Adipose tissue (tissue), 3 donors: ENCODE measurements around the gene CMTR2. TPM values are rescaled to one million over a fixed set of nuclear protein-coding genes. Genes with fewer than 3 reads are reported as not detected.

ENCODE experiments used
- H3K27ac ChIP-seq: one replicate; pipeline ENCODE4 v1.5.1; 2013; ENCODE audit warnings: low read depth, low read length
- WGBS, 3 donors: extraction: QIAGEN DNeasy Blood & Tissue Kit; methylation state at CpG; one replicate each; pipeline ENCODE4 v1.1.7; 2013; 5-methylcytosine and 5-hydroxymethylcytosine counted together
- polyA plus RNA-seq, 3 donors: library from polyadenylated mRNA; stranded (reverse); fragments of 200-250 nt; gene quantifications; one replicate each; pipeline ENCODE4 v1.2.3, GENCODE V29; 2013
- donor health status: healthy with polysubstance abuse.
- donor health status: Bipolar disorder and iron deficiency.
- donor health status: healthy.

CMTR2 gene
- polyA plus RNA-seq, 3 donors, result 3.4 to 6.2 (median 4.8) TPM

GRCh38 chr16:71244521-71244920, 44.7 kb downstream of the CMTR2 start:
- WGBS, 3 donors, result 74 to 94% (median 87%) methylated on average over 1 of the region's 1 CpG
- H3K27ac ChIP-seq, result no peak overlapping the region

GRCh38 chr16:71242601-71243000, 46.6 kb downstream of the CMTR2 start:
- 28 to 55% (median 46%) methylated on average over 3 of the region's 3 CpGs for WGBS, 3 donors
- H3K27ac ChIP-seq, result no peak overlapping the region

- 68 to 79% (median 77%) methylated on average over 4 of the region's 4 CpGs for WGBS, 3 donors
- no peak overlapping the region for H3K27ac ChIP-seq
These were observed 47.2 kb downstream of the CMTR2 start for GRCh38 chr16:71242036-71242435.

Other genes with a start within 250 kb of the CMTR2 start
- gene HYDIN, start 58.7 kb downstream of the CMTR2 start, polyA plus RNA-seq, result under 1 TPM; 0.07 to 0.70 (median 0.67) TPM
- 100 to 1,000 TPM in 1 of 3 donors, 10 to 100 TPM in 1, 1 to 10 TPM in 1; 5.0 to 185 (median 40.5) TPM for gene CALB2, start 69.3 kb upstream of the CMTR2 start, polyA plus RNA-seq
- not detected for gene TLE7, start 152.7 kb upstream of the CMTR2 start, polyA plus RNA-seq
- gene ZNF23, start 172.8 kb upstream of the CMTR2 start, polyA plus RNA-seq, result 10 to 100 TPM in 1 of 3 donors, 1 to 10 TPM in 2; 3.3 to 11.0 (median 4.2) TPM
- gene ZNF19, start 199.9 kb upstream of the CMTR2 start, polyA plus RNA-seq, result 1 to 10 TPM; 1.4 to 2.2 (median 2.0) TPM
- under 1 TPM in 2 of 3 donors, not detected in 1; 0.07 to 0.43 TPM for gene CHST4, start 237.0 kb upstream of the CMTR2 start, polyA plus RNA-seq